WERI-Rb-1 (cell line): Measurements from ENCODE around the gene PSD2.

Source experiments
- DNase-seq: peaks from one replicate; pipeline ENCODE4 v3.0.0-alpha.2; 2020
- H3K27ac ChIP-seq: fragments of 250-450 bp; sonication (Bioruptor Pico); 2 replicates; pipeline ENCODE4 v1.5.1; 2020; ENCODE audit warnings: mild to moderate bottlenecking, moderate library complexity
- H3K27me3 ChIP-seq: fragments of 250-450 bp; sonication (Bioruptor Pico); 2 replicates; pipeline ENCODE4 v1.5.1; 2021; ENCODE audit warnings: mild to moderate bottlenecking, low read depth, moderate library complexity; ENCODE audit not compliant: insufficient read depth, severe bottlenecking
- H3K36me3 ChIP-seq: fragments of 250-450 bp; sonication (Bioruptor Pico); 2 replicates; pipeline ENCODE4 v1.5.1; 2020; ENCODE audit warnings: mild to moderate bottlenecking, moderate library complexity
- H3K4me3 ChIP-seq: 2 replicates; pipeline ENCODE4 v1.5.1; 2011; ENCODE audit warnings: low read depth, mild to moderate bottlenecking, control low read depth, low read length
- H3K9me3 ChIP-seq: fragments of 250-450 bp; sonication (Bioruptor Pico); 2 replicates; pipeline ENCODE4 v1.5.1; 2021; ENCODE audit warnings: mild to moderate bottlenecking, moderate library complexity; ENCODE audit not compliant: severe bottlenecking
- CTCF ChIP-seq: IDR thresholded peaks from 2 replicates; pipeline ENCODE4 v1.5.1; 2011; ENCODE audit warnings: low read depth, mild to moderate bottlenecking, control low read depth, inconsistent platforms, low read length

PSD2 gene

GRCh38 chr5:139784488-139784887, 11.1 kb upstream of the PSD2 start:
- TF ChIP-seq CTCF = no peak
- Histone ChIP-seq H3K27me3 (no peaks in the 10 kb centered on the region), H3K4me3 (no peak overlapping the region), H3K27ac (no peak overlapping the region), H3K9me3 (no peaks in the 10 kb centered on the region), H3K36me3 (no peaks in the 10 kb centered on the region)
- DNase-seq = no peak

DNA sequence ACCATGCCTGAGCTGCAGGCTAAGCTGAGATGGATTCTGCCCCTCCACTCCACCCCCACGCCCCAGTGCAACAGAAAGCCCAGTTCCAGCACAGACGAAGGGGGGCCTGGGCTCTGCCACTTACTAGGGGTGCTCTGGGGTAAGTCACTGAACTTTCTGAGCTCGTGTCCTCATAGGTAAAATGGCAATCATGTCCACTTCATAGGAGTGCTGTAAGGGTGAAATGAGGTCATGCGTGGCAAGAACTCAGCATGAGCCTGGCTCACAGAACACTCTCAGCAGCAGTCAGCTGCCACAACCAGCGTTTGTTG, 8.4 kb upstream of the PSD2 start:
- Histone ChIP-seq H3K27ac (no peak overlapping the region), H3K4me3 (no peak overlapping the region), H3K36me3 (no peaks in the 10 kb centered on the region), H3K27me3 (no peaks in the 10 kb centered on the region), H3K9me3 (no peaks in the 10 kb centered on the region)
- no peak for DNase-seq
- no peak for TF ChIP-seq CTCF

- peak; percentile 90 for DNase-seq
- Histone ChIP-seq H3K27ac (peak overlapping the region; percentile 68), H3K4me3 (peak overlapping the region; percentile 74), H3K9me3 (no peaks in the 10 kb centered on the region), H3K36me3 (no peaks in the 10 kb centered on the region), H3K27me3 (no peaks in the 10 kb centered on the region)
- peak; percentile 88 for TF ChIP-seq CTCF
Measured at GRCh38 chr5:139787568-139788293, 7.9 kb upstream of the PSD2 start.

GRCh38 chr5:139788294-139788910, 7.2 kb upstream of the PSD2 start:
- Histone ChIP-seq H3K4me3 (no peak overlapping the region), H3K27ac (peak overlapping the region; percentile 68), H3K36me3 (no peaks in the 10 kb centered on the region), H3K9me3 (no peaks in the 10 kb centered on the region), H3K27me3 (no peaks in the 10 kb centered on the region)
- no peak for TF ChIP-seq CTCF
- DNase-seq = no peak

DNA sequence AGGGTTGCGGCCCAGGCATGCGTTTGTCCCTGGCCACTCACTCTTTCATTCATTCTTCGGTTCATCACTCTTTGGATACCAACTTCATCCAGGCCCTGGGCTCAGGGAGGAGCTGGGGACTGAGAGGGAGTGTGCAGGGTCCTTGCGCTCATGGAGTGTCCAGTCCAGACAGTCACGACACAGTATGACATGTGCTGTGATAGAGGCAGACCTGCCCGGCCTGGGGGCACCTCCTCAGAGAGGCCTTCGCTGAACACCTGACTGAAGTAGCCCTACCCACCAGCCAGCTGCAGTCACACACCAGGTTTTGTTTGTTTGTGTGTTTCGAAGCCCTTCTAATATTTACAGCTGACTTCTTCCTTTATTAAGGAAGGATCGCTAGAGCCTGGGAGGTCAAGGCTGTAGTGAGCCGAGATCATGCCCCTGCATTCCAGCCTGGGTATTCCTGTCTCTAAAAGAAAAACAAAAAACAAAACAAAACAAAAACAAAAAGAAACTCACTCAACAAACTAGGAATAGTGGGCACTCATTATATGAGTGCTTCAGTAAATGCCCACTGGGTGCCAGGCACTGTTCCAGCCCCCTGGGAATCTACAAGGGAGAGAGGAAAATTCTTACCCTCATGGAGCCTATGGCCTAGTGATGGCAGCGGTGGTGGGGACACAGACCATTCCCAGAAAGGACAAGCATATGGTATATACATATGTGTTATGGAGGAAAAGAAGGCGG, 6.3 kb upstream of the PSD2 start:
- no peak for TF ChIP-seq CTCF
- no peak overlapping the region for H3K27ac ChIP-seq
- no peaks in the 10 kb centered on the region for H3K27me3 ChIP-seq

More for the DNA sequence above, 6.3 kb upstream of the PSD2 start:
- H3K4me3 ChIP-seq = no peak overlapping the region
- no peaks in the 10 kb centered on the region for H3K9me3 ChIP-seq
- no peak for DNase-seq
- H3K36me3 ChIP-seq = no peaks in the 10 kb centered on the region
